ENCODE measurements around the gene ZNF232.
"Not testable (repeated sequence)": the region's sequence is repeated elsewhere in the genome, so short reads cannot be mapped to it uniquely, and the experiment has no call there.

DNA sequence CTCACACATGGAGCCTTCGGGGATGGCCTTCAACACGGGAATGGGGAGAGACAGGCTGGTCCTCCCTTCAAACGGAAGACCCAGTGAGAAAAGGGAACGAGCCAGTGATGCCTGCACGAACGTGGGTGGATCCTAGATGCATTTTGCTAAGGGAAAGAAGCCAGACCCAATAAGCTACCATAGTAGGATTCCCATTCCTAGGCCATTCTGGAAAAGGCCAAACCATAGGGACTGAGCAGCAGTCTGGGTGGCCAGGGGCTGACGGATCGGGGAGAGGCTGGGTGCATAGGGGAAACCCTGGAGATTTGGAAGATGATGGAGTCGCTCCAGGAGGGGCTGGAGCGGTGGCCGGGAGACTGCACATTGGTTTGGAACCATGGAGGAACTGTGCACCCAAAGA lies 22.9 kb upstream of the ZNF232 start:
- TF ChIP-seq CTCF (IDR thresholded peaks at IDR 0.05); POLR2A (IDR thresholded peaks at IDR 0.05); POLR2AphosphoS5 (IDR thresholded peaks at IDR 0.05; ENCODE audit: insufficient read depth in 1 of 2, low read depth in 1 of 2): not testable (repeated sequence)
